Measurements from ENCODE around the gene CYTH4. TPM values are rescaled to one million over a fixed set of nuclear protein-coding genes. Genes with fewer than 3 reads are reported as not detected.

CYTH4 gene
- total RNA-seq, 1 experiment from 2014 or later, result 0.15 TPM

DNA sequence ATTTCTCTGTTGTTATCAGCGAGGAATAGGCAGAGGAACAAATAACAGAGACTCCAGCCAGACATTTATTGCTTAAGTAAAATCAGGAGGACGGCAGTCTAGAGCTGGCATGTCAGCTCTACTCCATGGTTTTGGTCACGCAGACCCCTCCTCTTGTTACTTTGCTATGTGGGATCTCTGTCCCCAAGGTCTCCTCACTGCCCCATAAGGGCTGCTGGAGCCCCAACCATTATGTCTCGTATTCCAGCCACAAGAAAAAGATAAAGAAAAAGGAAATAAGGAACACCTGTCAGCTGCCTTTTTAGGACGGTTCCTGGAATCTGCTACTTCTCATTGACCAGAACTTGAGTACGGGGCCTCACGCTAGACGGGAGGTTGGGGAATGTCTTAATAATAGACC lies 74.6 kb downstream of the CYTH4 start:
- Mint-ChIP-seq H3K4me3 (no peak overlapping the region), H3K9me3 (no peaks in the 10 kb centered on the region), H3K27me3 (ENCODE audit: low read depth) (peaks cover 4% of the 10 kb centered on the region; the same call in 1 of the 2 replicates), H3K36me3 (no peaks in the 10 kb centered on the region), H3K27ac (no peak overlapping the region), H3K4me1 (peaks cover 2% of the 10 kb centered on the region; the same call in 1 of the 2 replicates)
- TF ChIP-seq ESRRA (CRISPR knock-in tag; IDR thresholded peaks at IDR 0.05; ENCODE audit: borderline replicate concordance), result no peak
- 0 out of 2 replicates have a peak, but pooled peaks have one; percentile 39 for TF ChIP-seq GTF2I (CRISPR knock-in tag; conservative IDR thresholded peaks at IDR 0.05)
- DNase-seq (ENCODE audit: low spot score) (no peak), ATAC-seq (no peak)
- POLR2A ChIA-PET, result no interaction called here
- CTCF ChIA-PET, result interaction anchor here (1.0 kb wide), 1 partner anchor 27 kb away, joined by 3 read pairs; no protein-coding TSS in a partner anchor

GRCh38 chr22:37357446-37358075 lies 75.3 kb downstream of the CYTH4 start:
- H3K4me1 Mint-ChIP-seq, result peaks cover 2% of the 10 kb centered on the region; the same call in 1 of the 2 replicates
- TF ChIP-seq, protein P1, sequence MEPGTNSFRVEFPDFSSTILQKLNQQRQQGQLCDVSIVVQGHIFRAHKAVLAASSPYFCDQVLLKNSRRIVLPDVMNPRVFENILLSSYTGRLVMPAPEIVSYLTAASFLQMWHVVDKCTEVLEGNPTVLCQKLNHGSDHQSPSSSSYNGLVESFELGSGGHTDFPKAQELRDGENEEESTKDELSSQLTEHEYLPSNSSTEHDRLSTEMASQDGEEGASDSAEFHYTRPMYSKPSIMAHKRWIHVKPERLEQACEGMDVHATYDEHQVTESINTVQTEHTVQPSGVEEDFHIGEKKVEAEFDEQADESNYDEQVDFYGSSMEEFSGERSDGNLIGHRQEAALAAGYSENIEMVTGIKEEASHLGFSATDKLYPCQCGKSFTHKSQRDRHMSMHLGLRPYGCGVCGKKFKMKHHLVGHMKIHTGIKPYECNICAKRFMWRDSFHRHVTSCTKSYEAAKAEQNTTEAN (CRISPR knock-in tag; IDR thresholded peaks at IDR 0.05), result no peak
- TF ChIP-seq ZBTB21 (CRISPR knock-in tag; IDR thresholded peaks at IDR 0.05; ENCODE audit: borderline replicate concordance) (no peak), GTF2I (CRISPR knock-in tag; conservative IDR thresholded peaks at IDR 0.05) (no peak), E2F1 (CRISPR knock-in tag; IDR thresholded peaks at IDR 0.05) (no peak), NR3C1 (CRISPR knock-in tag; conservative IDR thresholded peaks at IDR 0.05; ENCODE audit: low read depth) (no peak), TEAD4 (CRISPR knock-in tag; IDR thresholded peaks at IDR 0.05) (no peak), SMAD4 (CRISPR knock-in tag; IDR thresholded peaks at IDR 0.05) (no peak), IRF1 (CRISPR knock-in tag; IDR thresholded peaks at IDR 0.05) (no peak), TCF7 (CRISPR knock-in tag; IDR thresholded peaks at IDR 0.05; ENCODE audit: low read depth) (no peak), HMGA2 (CRISPR knock-in tag; IDR thresholded peaks at IDR 0.05) (no peak)
- ATAC-seq (no peak), DNase-seq (ENCODE audit: low spot score) (no peak)
- ChIA-PET POLR2A (no interaction called here), CTCF (interaction anchor here (1.0 kb wide), 1 partner anchor 28 kb away, joined by 3 read pairs; no protein-coding TSS in a partner anchor)
- no peak overlapping the region for H3K4me3 Mint-ChIP-seq
- H3K9me3 Mint-ChIP-seq, result no peaks in the 10 kb centered on the region
- peaks cover 4% of the 10 kb centered on the region; the same call in 1 of the 2 replicates for H3K27me3 Mint-ChIP-seq (ENCODE audit: low read depth)
- H3K27ac Mint-ChIP-seq, result no peak overlapping the region
- no peaks in the 10 kb centered on the region for H3K36me3 Mint-ChIP-seq

GRCh38 chr22:37358386-37358785 lies 76.1 kb downstream of the CYTH4 start:
- Mint-ChIP-seq H3K27me3 (ENCODE audit: low read depth) (peaks cover 4% of the 10 kb centered on the region; the same call in 1 of the 2 replicates), H3K4me1 (peaks cover under 1% of the 10 kb centered on the region; the same call in 1 of the 2 replicates), H3K4me3 (no peak overlapping the region), H3K36me3 (no peaks in the 10 kb centered on the region), H3K27ac (no peak overlapping the region), H3K9me3 (no peaks in the 10 kb centered on the region)
- POLR2A ChIA-PET, result no interaction called here
- CTCF ChIA-PET, result no interaction called here
- no peak for TF ChIP-seq ZNF232 (CRISPR knock-in tag; IDR thresholded peaks at IDR 0.05)
- no peak for TF ChIP-seq NFE2L1 (CRISPR knock-in tag; IDR thresholded peaks at IDR 0.05)
- TF ChIP-seq, protein P2, sequence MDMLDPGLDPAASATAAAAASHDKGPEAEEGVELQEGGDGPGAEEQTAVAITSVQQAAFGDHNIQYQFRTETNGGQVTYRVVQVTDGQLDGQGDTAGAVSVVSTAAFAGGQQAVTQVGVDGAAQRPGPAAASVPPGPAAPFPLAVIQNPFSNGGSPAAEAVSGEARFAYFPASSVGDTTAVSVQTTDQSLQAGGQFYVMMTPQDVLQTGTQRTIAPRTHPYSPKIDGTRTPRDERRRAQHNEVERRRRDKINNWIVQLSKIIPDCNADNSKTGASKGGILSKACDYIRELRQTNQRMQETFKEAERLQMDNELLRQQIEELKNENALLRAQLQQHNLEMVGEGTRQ (CRISPR knock-in tag; IDR thresholded peaks at IDR 0.05), result no peak
- TF ChIP-seq, protein P3, sequence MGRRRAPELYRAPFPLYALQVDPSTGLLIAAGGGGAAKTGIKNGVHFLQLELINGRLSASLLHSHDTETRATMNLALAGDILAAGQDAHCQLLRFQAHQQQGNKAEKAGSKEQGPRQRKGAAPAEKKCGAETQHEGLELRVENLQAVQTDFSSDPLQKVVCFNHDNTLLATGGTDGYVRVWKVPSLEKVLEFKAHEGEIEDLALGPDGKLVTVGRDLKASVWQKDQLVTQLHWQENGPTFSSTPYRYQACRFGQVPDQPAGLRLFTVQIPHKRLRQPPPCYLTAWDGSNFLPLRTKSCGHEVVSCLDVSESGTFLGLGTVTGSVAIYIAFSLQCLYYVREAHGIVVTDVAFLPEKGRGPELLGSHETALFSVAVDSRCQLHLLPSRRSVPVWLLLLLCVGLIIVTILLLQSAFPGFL (CRISPR knock-in tag; IDR thresholded peaks at IDR 0.05; ENCODE audit: borderline replicate concordance), result no peak
- TF ChIP-seq IRF1 (CRISPR knock-in tag; IDR thresholded peaks at IDR 0.05), result no peak
- no peak for TF ChIP-seq ATF1 (CRISPR knock-in tag; IDR thresholded peaks at IDR 0.05)
- no peak for TF ChIP-seq TCF7 (CRISPR knock-in tag; IDR thresholded peaks at IDR 0.05; ENCODE audit: low read depth)
- TF ChIP-seq CBFB (CRISPR knock-in tag; IDR thresholded peaks at IDR 0.05; ENCODE audit: low read depth), result no peak
- TF ChIP-seq ATF6 (CRISPR knock-in tag; IDR thresholded peaks at IDR 0.05), result no peak
- TF ChIP-seq ZNF121 (CRISPR knock-in tag; IDR thresholded peaks at IDR 0.05), result no peak
- TF ChIP-seq, protein P4, sequence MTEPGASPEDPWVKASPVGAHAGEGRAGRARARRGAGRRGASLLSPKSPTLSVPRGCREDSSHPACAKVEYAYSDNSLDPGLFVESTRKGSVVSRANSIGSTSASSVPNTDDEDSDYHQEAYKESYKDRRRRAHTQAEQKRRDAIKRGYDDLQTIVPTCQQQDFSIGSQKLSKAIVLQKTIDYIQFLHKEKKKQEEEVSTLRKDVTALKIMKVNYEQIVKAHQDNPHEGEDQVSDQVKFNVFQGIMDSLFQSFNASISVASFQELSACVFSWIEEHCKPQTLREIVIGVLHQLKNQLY (CRISPR knock-in tag; IDR thresholded peaks at IDR 0.05), result no peak
- DNase-seq (ENCODE audit: low spot score) (no peak), ATAC-seq (no peak)
